HG03097 (cell line): ENCODE data around the gene CNTNAP3B.
"Not testable (repeated sequence)": the region's sequence is repeated elsewhere in the genome, so short reads cannot be mapped to it uniquely, and the experiment has no call there.

Experiments used
- ATAC-seq: cut with Tn5 transposase; IDR thresholded peaks from one replicate; pipeline ENCODE4 v1.9.1; 2021; ENCODE audit not compliant: unreplicated experiment, low FRiP score

The CNTNAP3B gene

GRCh38 chr9:41980271-41980670, 149.0 kb downstream of the CNTNAP3B start:
- ATAC-seq, result not testable (repeated sequence)

- not testable (repeated sequence) for ATAC-seq
These were observed 151.1 kb downstream of the CNTNAP3B start for GRCh38 chr9:41977965-41978600.

- not testable (repeated sequence) for ATAC-seq
These were observed 154.3 kb downstream of the CNTNAP3B start for GRCh38 chr9:41974906-41975305.

GRCh38 chr9:41953007-41953406, 176.2 kb downstream of the CNTNAP3B start:
- not testable (repeated sequence) for ATAC-seq

GRCh38 chr9:41941738-41942137, 187.5 kb downstream of the CNTNAP3B start:
- not testable (repeated sequence) for ATAC-seq

- ATAC-seq, result not testable (repeated sequence)
These were observed 191.1 kb downstream of the CNTNAP3B start for GRCh38 chr9:41938143-41938542.

- not testable (repeated sequence) for ATAC-seq
These were observed 193.5 kb downstream of the CNTNAP3B start for GRCh38 chr9:41935727-41936126.

GRCh38 chr9:41929172-41929571, 200.1 kb downstream of the CNTNAP3B start:
- ATAC-seq, result not testable (repeated sequence)

GRCh38 chr9:41917374-41917773, 211.9 kb downstream of the CNTNAP3B start:
- ATAC-seq, result not testable (repeated sequence)

GRCh38 chr9:41905488-41905887, 223.7 kb downstream of the CNTNAP3B start:
- ATAC-seq, result not testable (repeated sequence)

GRCh38 chr9:41902762-41903161, 226.5 kb downstream of the CNTNAP3B start:
- not testable (repeated sequence) for ATAC-seq

GRCh38 chr9:41898720-41899343, 230.4 kb downstream of the CNTNAP3B start:
- ATAC-seq, result not testable (repeated sequence)

GRCh38 chr9:41874557-41874956, 254.7 kb downstream of the CNTNAP3B start:
- ATAC-seq, result not testable (repeated sequence)

- ATAC-seq, result not testable (repeated sequence)
These were observed 273.8 kb downstream of the CNTNAP3B start for GRCh38 chr9:41855422-41855821.

GRCh38 chr9:41851848-41852740, 277.1 kb downstream of the CNTNAP3B start:
- ATAC-seq, result not testable (repeated sequence)

- ATAC-seq, result not testable (repeated sequence)
These were observed 281.4 kb downstream of the CNTNAP3B start for GRCh38 chr9:41847829-41848228.
